Measurements from ENCODE around the gene KCNJ16.
"Not testable (repeated sequence)": the region's sequence is repeated elsewhere in the genome, so short reads cannot be mapped to it uniquely, and the experiment has no call there.

The KCNJ16 gene

GRCh38 chr17:70074956-70075355 lies at the start of gene KCNJ16:
TSS of gene KCNJ16 (plus strand) at chr17:70075225. CDS start at chr17:70132088, 56,863 bp downstream.
- no peak for DNase-seq (ENCODE audit: low spot score)

- DNase-seq (ENCODE audit: low spot score) = no peak
These were observed 46.6 kb upstream of the KCNJ16 start for GRCh38 chr17:70028397-70028796.

- DNase-seq (ENCODE audit: low spot score) = no peak
These were observed 45.9 kb upstream of the KCNJ16 start for GRCh38 chr17:70028978-70029767.

GRCh38 chr17:70030371-70030770 lies 44.7 kb upstream of the KCNJ16 start:
- DNase-seq (ENCODE audit: low spot score) = no peak

GRCh38 chr17:70031341-70031740 lies 43.7 kb upstream of the KCNJ16 start:
- no peak for DNase-seq (ENCODE audit: low spot score)

GRCh38 chr17:70033165-70033564 lies 41.9 kb upstream of the KCNJ16 start:
- DNase-seq (ENCODE audit: low spot score) = no peak

GRCh38 chr17:70034158-70034557 lies 40.9 kb upstream of the KCNJ16 start:
- DNase-seq (ENCODE audit: low spot score) = no peak

GRCh38 chr17:70037498-70037897 lies 37.5 kb upstream of the KCNJ16 start:
- no peak for DNase-seq (ENCODE audit: low spot score)

- DNase-seq (ENCODE audit: low spot score) = no peak
These were observed 34.7 kb upstream of the KCNJ16 start for GRCh38 chr17:70040336-70040735.

- DNase-seq (ENCODE audit: low spot score) = no peak
These were observed 34.0 kb upstream of the KCNJ16 start for GRCh38 chr17:70041061-70041460.

- DNase-seq (ENCODE audit: low spot score) = no peak
These were observed 33.5 kb upstream of the KCNJ16 start for GRCh38 chr17:70041540-70041939.

- DNase-seq (ENCODE audit: low spot score) = not testable (repeated sequence)
These were observed 29.2 kb upstream of the KCNJ16 start for GRCh38 chr17:70045780-70046179.

- no peak for DNase-seq (ENCODE audit: low spot score)
These were observed 27.2 kb upstream of the KCNJ16 start for GRCh38 chr17:70047619-70048419.

- DNase-seq (ENCODE audit: low spot score) = no peak
These were observed 25.0 kb upstream of the KCNJ16 start for GRCh38 chr17:70049801-70050591.

GRCh38 chr17:70050931-70051330 lies 24.1 kb upstream of the KCNJ16 start:
- DNase-seq (ENCODE audit: low spot score) = no peak

GRCh38 chr17:70053241-70054234 lies 21.5 kb upstream of the KCNJ16 start:
- DNase-seq (ENCODE audit: low spot score) = no peak

- no peak for DNase-seq (ENCODE audit: low spot score)
These were observed 20.0 kb upstream of the KCNJ16 start for GRCh38 chr17:70055000-70055399.

- no peak for DNase-seq (ENCODE audit: low spot score)
These were observed 16.0 kb upstream of the KCNJ16 start for GRCh38 chr17:70059071-70059470.

- DNase-seq (ENCODE audit: low spot score) = no peak
These were observed 15.4 kb upstream of the KCNJ16 start for GRCh38 chr17:70059649-70060048.

- no peak for DNase-seq (ENCODE audit: low spot score)
These were observed 14.6 kb upstream of the KCNJ16 start for GRCh38 chr17:70060415-70060814.

GRCh38 chr17:70067134-70067533 lies 7.9 kb upstream of the KCNJ16 start:
- DNase-seq (ENCODE audit: low spot score) = no peak

Measured in ecto neural progenitor cell (in vitro differentiated cells).